HG02798 (cell line): ENCODE data around the gene BDKRB1.

Experiments used
- ATAC-seq: cut with Tn5 transposase; IDR thresholded peaks from one replicate; pipeline ENCODE4 v1.9.1; 2021; ENCODE audit warnings: mild to moderate bottlenecking; ENCODE audit not compliant: unreplicated experiment, poor library complexity

The BDKRB1 gene

GRCh38 chr14:96257900-96258299 is 1.9 kb downstream of the BDKRB1 start:
- no peak for ATAC-seq

DNA sequence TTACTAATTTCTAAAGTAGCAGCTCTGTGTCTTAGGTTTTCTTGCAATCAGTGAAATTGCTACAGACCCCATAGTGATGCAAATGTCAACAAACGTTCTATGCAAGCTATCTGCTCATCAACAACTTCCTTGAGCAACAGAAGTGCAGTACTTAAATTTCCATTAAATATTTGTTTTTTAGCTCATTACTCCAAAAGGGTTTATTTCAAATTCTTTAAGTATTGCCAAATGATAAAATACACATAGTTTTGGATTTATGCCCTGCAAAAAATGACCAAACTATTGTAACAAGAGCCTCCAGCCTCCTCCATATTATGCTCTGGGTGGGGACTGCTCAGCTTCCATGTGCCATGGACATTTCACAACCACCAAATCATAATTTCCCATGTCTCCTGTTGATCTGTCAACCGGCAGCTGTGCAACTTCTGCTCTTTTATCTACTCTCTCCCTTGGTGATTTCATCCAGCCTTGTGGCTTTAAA is 4.4 kb downstream of the BDKRB1 start:
- no peak for ATAC-seq

DNA sequence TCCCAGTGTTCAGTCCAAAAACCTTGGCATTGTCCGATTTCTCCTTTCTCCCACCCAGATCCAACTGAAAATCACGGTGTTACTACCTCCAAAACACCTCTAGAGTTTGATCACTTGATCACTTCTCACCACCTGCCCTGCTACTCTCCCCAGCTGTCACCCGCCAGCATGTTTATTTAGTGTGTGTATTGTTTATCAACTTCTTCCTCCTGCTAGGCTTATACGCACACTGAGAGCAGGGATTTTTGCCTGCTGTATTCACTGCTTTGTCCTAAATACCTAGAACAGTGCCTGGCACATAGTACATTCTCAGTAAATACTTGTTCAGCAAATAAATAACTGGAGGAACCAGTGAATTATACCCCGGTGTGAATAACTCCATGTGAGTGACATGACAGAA is 5.0 kb downstream of the BDKRB1 start:
- no peak for ATAC-seq

DNA sequence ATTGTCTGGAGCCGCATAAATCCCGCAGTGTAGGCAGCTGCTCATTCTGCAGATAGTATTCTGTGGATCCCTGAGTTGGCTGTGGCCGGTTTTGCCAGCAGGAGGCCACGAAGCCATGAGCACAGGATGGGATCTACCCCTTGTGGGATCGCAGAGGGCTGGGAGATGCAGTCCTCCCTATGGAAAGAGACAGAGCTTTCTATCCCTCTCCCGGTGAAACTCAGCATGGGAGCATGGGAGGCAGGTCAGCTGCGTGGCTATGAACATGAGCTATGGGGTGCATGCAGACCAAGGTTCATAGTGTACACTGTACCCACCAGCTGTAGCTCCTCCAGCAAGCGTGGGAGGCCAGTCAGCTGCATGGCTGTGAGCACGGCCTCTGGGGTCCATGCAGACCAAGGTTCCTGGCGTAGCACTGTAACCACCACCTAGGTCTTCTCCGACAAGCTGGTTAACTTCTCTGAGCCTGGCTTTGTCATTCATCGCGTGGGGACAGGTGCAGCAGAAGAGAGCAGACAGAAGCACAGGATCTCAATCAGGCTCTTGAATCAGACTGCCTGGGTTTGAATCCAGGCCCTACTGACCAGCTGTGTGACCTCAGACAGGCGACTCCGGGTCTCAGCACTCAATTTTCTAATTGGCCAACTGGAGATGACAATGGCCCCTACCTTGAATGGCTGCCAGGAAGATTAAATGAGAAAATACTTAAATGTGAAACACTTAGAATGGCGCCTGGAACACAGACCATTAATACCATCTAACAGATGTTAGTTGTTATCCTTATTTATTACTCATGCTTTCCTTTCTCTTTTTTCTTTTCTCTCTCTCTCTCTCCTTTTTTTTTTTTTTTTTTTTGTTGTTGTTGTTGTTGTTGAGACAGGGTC is 6.0 kb downstream of the BDKRB1 start:
- ATAC-seq, result no peak

DNA sequence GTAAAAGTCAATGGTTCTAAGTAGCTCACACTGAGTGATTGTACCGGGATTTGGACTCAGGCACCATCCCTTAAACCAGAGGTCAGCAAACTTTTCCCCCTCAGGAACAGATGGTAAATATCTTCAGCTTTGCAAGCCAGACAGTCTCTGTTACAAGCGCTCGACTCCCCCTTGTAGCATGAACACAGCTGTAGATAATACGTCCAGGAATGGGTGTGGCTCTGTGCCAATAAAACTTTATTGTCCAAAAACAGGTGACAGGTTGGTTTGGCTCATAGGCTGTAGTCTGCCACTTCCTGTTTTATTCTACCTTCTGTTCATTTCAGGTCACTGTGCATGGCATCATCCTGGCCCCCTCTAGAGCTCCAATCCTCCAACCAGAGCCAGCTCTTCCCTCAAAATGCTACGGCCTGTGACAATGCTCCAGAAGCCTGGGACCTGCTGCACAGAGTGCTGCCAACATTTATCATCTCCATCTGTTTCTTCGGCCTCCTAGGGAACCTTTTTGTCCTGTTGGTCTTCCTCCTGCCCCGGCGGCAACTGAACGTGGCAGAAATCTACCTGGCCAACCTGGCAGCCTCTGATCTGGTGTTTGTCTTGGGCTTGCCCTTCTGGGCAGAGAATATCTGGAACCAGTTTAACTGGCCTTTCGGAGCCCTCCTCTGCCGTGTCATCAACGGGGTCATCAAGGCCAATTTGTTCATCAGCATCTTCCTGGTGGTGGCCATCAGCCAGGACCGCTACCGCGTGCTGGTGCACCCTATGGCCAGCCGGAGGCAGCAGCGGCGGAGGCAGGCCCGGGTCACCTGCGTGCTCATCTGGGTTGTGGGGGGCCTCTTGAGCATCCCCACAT is 7.6 kb downstream of the BDKRB1 start:
- ATAC-seq, result no peak

GRCh38 chr14:96264200-96264553 is 8.2 kb downstream of the BDKRB1 start:
- ATAC-seq, result no peak

DNA sequence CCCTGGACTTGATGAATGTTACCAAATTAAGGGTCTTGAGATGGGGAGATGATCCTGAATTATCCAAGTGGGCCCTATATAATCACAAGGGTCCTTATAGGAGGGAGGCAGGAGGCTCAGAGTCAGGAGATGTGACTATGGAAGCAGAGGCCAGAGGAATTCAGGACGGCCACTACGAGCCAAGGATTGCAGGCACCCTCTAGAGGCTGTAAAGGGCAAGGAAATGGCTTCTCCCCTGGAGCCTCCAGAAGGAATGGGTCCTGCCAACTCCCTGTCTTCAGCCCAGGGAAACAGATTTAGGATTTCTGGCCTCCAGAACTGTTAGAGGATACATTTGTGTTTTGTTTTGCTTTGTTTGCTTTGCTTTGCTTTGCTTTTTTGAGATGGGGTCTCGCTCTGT is 8.8 kb downstream of the BDKRB1 start:
- ATAC-seq, result no peak

- ATAC-seq, result no peak
These were observed 9.5 kb downstream of the BDKRB1 start for GRCh38 chr14:96265383-96266095.

DNA sequence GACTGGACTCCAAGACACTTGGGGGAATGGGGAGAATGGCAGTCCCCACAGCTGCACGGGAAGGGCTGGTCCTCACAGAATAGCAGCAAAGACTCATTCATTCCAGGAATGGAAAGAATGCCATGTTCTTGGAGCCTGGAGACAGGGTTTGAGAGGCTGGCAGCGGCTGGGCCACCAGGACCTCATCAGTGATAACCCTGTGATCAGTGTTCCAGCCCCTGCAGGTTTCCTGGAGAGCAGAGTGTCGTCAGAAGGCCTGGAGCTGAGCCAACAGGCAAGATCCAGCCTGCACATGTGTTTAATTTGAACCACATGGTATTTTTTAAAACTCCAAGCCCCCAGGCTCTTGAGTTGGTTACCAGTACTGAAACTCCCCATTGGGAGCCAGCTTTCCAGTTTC is 11.3 kb downstream of the BDKRB1 start:
- no peak for ATAC-seq

- no peak for ATAC-seq
These were observed 11.9 kb downstream of the BDKRB1 start for GRCh38 chr14:96267916-96268315.

- ATAC-seq, result no peak
These were observed 12.7 kb downstream of the BDKRB1 start for GRCh38 chr14:96268431-96269358.

DNA sequence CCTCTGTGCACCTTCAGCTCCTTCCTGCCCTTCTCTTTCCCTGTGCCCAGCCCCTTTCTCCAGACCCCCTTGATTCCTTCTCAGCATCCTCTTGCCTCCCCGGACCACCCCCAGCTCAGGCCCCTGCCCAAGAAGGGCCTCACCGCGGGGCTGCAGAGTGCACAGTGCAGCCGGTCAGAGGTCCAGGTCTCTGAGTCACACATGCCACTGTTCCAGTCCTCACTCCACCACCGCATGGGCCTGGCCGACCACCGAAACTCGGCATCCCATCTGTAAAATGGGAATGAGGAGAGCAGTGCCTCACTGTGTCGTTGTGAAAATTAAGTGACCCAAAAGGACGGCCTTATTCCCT is 13.3 kb downstream of the BDKRB1 start:
- ATAC-seq, result no peak

GRCh38 chr14:96270565-96271420 is 14.8 kb downstream of the BDKRB1 start:
- no peak for ATAC-seq

DNA sequence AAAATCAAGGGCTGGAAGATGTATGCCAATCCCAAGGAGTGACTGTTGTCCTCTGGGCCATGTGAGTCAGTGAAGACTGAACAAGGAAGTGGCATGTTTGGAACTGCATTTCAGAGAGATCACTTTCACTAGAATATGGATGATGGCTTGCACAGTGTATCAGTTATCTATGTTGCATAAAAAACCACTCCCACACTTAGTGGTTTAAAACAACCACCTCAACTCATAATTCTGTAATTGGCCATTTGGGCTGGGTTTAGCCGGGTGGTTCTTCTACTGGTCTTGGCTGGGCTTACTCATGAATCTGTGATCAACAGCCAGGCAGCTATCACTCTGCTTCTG is 15.4 kb downstream of the BDKRB1 start:
- no peak for ATAC-seq

- no peak for ATAC-seq
These were observed 16.9 kb downstream of the BDKRB1 start for GRCh38 chr14:96272777-96273473.

- no peak for ATAC-seq
These were observed 17.6 kb downstream of the BDKRB1 start for GRCh38 chr14:96273629-96274028.

- no peak for ATAC-seq
These were observed 18.1 kb downstream of the BDKRB1 start for GRCh38 chr14:96274122-96274521.

- no peak for ATAC-seq
These were observed 18.5 kb downstream of the BDKRB1 start for GRCh38 chr14:96274543-96274942.
